Parathyroid adenoma (tissue), 2 donors: ENCODE measurements around the gene ATG12.
"Not testable (repeated sequence)": the region's sequence is repeated elsewhere in the genome, so short reads cannot be mapped to it uniquely, and the experiment has no call there.

Source experiments
- H2AFZ ChIP-seq: fragments of 300-600 bp; sonication (generic); one replicate; pipeline ENCODE4 v1.7.0; 2017; ENCODE audit warnings: antibody characterized with exemption, mild to moderate bottlenecking
- H3K27ac ChIP-seq: fragments of 300-600 bp; sonication (generic); one replicate; pipeline ENCODE4 v1.7.0; 2017
- H3K27me3 ChIP-seq: fragments of 300-600 bp; sonication (generic); one replicate; pipeline ENCODE4 v1.7.0; 2017; ENCODE audit warnings: low read length; ENCODE audit not compliant: control insufficient read depth, insufficient read depth
- H3K36me3 ChIP-seq: fragments of 300-600 bp; sonication (generic); one replicate; pipeline ENCODE4 v1.7.0; 2017; ENCODE audit warnings: low read length; ENCODE audit not compliant: control insufficient read depth, insufficient read depth
- H3K4me1 ChIP-seq: fragments of 300-600 bp; sonication (generic); one replicate; pipeline ENCODE4 v1.7.0; 2017; ENCODE audit warnings: control low read depth
- H3K4me2 ChIP-seq: fragments of 300-600 bp; sonication (generic); one replicate; pipeline ENCODE4 v1.7.0; 2017; ENCODE audit warnings: low read length
- H3K4me3 ChIP-seq: fragments of 300-600 bp; sonication (generic); one replicate; pipeline ENCODE4 v1.7.0; 2017; ENCODE audit warnings: low read depth, low read length
- H3K79me2 ChIP-seq: fragments of 300-600 bp; sonication (generic); one replicate; pipeline ENCODE4 v1.7.0; 2017; ENCODE audit warnings: control low read depth
- H3K9ac ChIP-seq: fragments of 300-600 bp; sonication (generic); one replicate; pipeline ENCODE4 v1.7.0; 2017; ENCODE audit warnings: mild to moderate bottlenecking
- H3K9me3 ChIP-seq: fragments of 300-600 bp; sonication (generic); one replicate; pipeline ENCODE4 v1.7.0; 2017; ENCODE audit warnings: low read length; ENCODE audit not compliant: control insufficient read depth
- CTCF ChIP-seq: fragments of 300-600 bp; sonication (generic); IDR thresholded peaks from one replicate; pipeline ENCODE4 v1.7.0; 2017; ENCODE audit warnings: antibody characterized with exemption, mild to moderate bottlenecking
- donor health status: primary hyperparathyroidism.

ATG12 gene

GRCh38 chr5:115811406-115811805 lies 30.0 kb downstream of the ATG12 start:
- Histone ChIP-seq H3K4me3 (no peak overlapping the region), H3K27ac (no peak overlapping the region), H3K4me1 (no peaks in the 10 kb centered on the region), H2AFZ (no peak overlapping the region), H3K9me3 (no peaks in the 10 kb centered on the region), H3K79me2 (no peaks in the 10 kb centered on the region), H3K4me2 (no peak overlapping the region), H3K27me3 (no peaks in the 10 kb centered on the region), H3K36me3 (no peaks in the 10 kb centered on the region), H3K9ac (no peak overlapping the region)
- no peak for TF ChIP-seq CTCF

DNA sequence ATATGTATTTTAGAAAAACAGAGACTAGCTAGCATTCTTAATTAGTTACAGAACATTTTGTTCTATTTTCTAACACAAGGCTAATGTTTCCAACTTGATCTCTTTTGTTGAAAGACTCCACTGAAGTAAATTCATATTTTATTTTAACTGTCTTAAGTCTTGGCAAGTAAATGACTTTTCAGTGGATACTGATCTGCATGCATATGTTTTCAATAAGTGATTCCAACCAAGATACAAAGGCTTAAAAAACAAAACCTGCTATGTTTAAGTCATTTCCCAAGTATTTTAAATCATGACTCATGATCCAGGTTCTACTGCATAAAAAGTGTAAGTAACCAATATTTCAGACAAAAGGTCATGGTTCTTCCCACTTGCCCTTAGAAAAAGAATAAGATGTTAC lies 30.6 kb downstream of the ATG12 start:
- Histone ChIP-seq H3K36me3 (no peaks in the 10 kb centered on the region), H3K4me3 (no peak overlapping the region), H3K4me2 (no peak overlapping the region), H3K27ac (no peak overlapping the region), H3K9me3 (no peaks in the 10 kb centered on the region), H3K4me1 (no peaks in the 10 kb centered on the region), H2AFZ (no peak overlapping the region), H3K27me3 (no peaks in the 10 kb centered on the region), H3K79me2 (no peaks in the 10 kb centered on the region), H3K9ac (no peak overlapping the region)
- no peak for TF ChIP-seq CTCF

GRCh38 chr5:115809946-115810345 lies 31.4 kb downstream of the ATG12 start:
- H3K4me2 ChIP-seq = no peak overlapping the region

DNA sequence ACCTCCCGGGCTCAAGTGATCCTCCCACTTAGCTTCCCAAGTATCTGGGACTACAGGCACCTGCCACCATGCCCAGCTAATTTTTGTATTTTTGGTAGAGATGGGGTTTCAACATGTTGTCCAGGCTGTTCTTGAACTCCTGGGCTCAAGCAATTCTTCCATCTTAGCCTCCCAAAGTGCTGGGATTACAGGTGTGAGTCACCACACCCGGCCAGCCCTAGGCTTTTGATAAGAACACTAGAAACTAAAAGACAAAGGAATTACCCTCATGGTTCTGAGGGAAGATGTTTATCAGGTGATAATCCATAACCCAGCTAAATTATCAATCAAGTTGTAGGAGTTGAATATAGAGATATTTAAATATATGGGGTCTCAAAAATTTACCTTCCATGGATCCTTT lies 33.3 kb downstream of the ATG12 start:
- not testable (repeated sequence) for H3K4me3 ChIP-seq, H3K27me3 ChIP-seq, H3K27ac ChIP-seq, H3K4me1 ChIP-seq, H3K4me2 ChIP-seq, H3K36me3 ChIP-seq, H3K79me2 ChIP-seq, H2AFZ ChIP-seq, H3K9me3 ChIP-seq, H3K9ac ChIP-seq

More at GRCh38 chr5:115809946-115810345, 31.4 kb downstream of the ATG12 start:
- Histone ChIP-seq H2AFZ (no peak overlapping the region), H3K27ac (no peak overlapping the region), H3K9me3 (no peaks in the 10 kb centered on the region), H3K79me2 (no peaks in the 10 kb centered on the region), H3K4me1 (no peaks in the 10 kb centered on the region), H3K4me3 (no peak overlapping the region), H3K27me3 (no peaks in the 10 kb centered on the region), H3K9ac (no peak overlapping the region), H3K36me3 (no peaks in the 10 kb centered on the region)
- no peak for TF ChIP-seq CTCF

DNA sequence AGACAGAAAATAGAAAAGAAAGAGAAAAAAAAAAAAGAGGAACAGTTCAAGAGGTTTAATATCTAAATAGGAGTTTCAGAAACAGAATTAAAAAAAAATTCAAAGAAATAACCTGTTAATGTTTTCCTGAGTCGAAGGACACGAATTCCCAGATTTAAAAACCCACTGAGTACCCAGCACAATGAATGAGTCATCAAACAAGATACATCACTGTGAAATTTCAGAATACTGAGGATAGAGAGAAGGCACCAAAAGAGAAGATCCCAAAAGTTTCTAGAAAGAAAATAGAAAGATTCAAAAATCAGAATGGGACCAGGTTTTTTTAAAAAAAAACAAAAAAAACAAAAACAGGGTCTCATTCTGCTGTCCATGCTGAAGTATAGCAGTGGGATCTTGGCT lies 33.7 kb downstream of the ATG12 start:
- no peak overlapping the region for H3K4me2 ChIP-seq
- H3K79me2 ChIP-seq = no peaks in the 10 kb centered on the region
- no peaks in the 10 kb centered on the region for H3K9me3 ChIP-seq
- H2AFZ ChIP-seq = no peak overlapping the region
- no peak for TF ChIP-seq CTCF
- no peak overlapping the region for H3K27ac ChIP-seq
- H3K9ac ChIP-seq = no peak overlapping the region
- H3K27me3 ChIP-seq = no peaks in the 10 kb centered on the region
- no peaks in the 10 kb centered on the region for H3K4me1 ChIP-seq
- H3K36me3 ChIP-seq = no peaks in the 10 kb centered on the region
- no peak overlapping the region for H3K4me3 ChIP-seq
